HG03097 (cell line): ENCODE measurements around the gene HMG20A.

Experiments
- ATAC-seq: cut with Tn5 transposase; IDR thresholded peaks from one replicate; pipeline ENCODE4 v1.9.1; 2021; ENCODE audit not compliant: unreplicated experiment, low FRiP score

The HMG20A gene

DNA sequence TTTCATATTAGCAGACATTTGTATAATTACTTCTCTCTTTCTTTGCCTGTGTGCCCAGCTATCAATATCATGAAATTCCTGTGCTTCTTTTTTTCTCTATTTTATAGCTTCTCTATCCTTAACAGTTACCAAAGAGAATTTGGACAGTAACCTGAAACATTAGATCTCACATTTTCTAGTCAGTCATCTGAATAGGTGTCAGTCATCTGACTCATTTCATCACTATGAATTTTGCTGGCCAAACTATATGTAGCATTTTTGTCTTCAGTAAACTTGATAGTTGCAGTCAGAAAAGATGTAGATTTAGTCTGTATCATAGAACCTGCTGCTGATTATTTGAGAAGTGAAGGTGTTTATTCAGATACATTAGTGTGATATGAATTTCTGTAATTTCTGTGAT lies 52.6 kb downstream of the HMG20A start:
- no peak for ATAC-seq

DNA sequence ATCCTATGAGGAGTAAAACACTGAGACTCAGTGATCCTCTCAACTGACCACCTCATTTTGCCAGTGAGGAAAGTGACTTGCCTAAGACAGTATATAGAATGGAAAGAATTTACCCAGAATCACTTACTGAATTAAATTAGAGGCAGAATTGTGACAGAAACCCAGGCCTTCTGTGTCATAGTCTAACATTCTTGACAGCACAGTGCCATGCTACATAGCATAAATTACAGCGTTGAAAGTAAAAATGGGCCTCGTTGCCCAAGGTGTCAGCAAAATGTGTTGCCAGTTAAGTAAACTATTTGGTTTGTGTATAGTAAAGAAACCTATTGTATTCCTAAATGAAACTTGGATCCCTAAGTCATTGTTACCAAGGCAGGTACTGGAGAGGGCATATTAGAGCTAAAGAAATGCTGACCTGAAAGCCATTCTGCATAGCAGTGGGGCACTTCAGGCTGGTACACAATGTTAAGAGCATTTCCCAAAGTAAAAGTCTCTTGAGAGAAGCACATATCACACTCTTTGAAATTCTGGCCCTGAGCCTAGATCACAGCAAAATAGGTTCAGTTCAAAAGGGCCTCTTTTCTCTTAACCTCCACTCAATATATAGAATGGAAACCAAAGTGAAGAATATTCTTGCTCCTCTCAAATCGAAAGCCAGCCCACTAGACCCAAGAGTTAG lies 53.8 kb downstream of the HMG20A start:
- no peak for ATAC-seq

DNA sequence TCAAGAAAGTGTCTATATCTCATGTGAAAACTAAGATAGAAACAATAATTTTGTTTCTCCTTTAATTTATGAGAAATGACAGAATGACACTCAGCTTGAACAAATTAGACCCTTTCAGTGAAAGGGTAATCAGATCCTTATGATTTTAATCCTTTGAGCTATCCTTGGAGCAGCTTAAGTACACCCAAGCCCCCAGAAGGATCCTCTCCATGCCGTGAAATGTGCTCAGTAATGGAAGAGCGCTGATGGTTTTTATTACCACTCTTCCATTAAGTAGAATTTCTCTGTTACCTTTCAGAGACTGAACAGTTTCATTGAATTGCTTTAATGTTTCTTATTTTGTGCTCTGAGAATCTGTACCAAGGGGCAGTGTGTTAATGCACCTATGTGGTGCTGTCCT lies 54.3 kb downstream of the HMG20A start:
- ATAC-seq, result no peak

GRCh38 chr15:77475898-77476297 lies 55.2 kb downstream of the HMG20A start:
- no peak for ATAC-seq

- no peak for ATAC-seq
These were observed 56.3 kb downstream of the HMG20A start for GRCh38 chr15:77476995-77477394.

DNA sequence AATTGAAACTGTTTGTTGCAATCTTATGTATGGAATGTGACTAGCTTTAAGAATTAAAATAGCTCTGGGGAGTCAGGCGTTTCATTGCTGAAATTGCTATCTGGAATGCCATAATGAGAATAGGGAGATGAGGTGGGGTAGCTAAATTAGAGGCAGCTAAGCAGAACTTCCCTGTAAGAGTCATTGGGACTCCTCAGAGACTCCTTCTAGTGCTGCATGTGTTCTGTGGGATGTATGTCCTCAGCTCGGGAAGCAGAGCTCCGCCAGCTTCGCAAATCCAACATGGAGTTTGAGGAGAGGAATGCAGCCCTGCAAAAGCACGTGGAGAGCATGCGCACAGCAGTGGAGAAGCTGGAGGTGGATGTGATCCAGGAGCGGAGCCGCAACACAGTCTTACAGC lies 57.4 kb downstream of the HMG20A start:
- no peak for ATAC-seq

- ATAC-seq, result no peak
These were observed 58.3 kb downstream of the HMG20A start for GRCh38 chr15:77479015-77479414.

- ATAC-seq, result no peak
These were observed 60.4 kb downstream of the HMG20A start for GRCh38 chr15:77480859-77481633.

DNA sequence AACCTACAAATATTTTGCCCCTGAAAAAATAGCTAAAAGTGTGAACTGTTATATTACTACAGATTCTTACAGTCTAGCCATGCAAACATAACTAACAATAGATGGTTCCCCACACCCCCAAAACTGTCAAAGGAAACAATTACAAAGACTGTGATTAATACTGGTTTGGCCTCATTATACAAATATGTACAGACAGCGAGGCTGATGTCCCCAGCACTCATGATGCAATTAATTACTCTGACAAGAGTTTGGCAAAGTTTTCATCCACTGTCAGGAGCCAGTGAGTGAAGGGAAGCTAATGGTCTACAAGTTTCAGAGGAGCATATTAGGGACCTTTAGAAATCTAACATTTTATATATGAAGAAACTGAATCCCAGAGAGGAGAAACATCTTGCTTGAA lies 61.0 kb downstream of the HMG20A start:
- ATAC-seq, result no peak

DNA sequence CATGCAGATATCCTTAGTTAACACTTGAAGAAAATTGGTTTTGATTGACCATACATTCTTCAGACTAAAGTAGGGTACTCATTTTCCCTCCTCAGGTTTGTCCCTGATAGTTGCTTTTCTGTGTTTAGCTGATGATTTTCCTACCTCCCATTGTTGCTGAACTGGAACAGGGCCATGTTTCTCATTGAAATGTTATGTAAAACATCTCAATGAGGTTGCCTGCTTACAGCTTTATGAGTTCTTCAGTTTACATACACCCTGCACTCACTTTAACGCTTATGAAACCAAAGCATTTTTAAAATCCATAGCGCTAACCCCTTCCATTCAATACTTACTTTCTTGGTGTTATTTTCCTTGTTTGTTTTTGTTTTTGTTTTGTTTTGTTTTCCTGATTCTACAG lies 61.9 kb downstream of the HMG20A start:
- no peak for ATAC-seq

DNA sequence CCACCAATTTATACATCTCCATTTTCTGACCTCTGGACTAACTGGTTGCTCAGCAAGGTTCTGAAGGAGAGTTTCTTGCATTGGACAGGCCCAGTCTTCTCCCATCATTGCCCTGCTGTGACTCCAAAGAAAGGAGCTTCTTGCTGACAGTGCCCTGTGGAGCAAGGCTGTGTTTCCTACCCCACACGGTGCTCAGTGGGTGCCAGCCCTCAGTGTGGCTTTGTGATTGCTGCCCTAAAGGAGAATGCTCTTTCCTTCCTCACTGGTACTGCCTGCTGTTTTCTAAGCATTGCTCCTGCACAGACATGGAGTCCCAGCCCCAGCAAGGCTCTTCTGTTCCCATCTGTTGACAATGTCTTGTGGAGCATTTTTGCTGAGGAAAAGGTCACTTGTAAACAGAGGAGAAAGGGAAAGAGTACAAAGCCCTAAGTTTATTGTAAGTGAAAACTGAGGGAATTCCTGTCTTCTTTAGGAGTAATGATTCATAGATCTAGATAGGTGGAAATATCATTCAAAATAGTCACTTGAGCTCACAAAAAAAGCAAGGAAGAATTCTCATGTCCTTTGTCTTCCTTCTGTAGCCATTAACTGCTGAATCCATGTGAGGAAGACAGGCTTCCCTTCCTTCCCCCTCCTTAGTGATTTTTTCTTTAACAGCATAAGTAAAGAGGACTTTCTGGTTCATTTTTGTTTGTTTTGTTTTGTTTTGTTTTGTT lies 62.9 kb downstream of the HMG20A start:
- no peak for ATAC-seq

GRCh38 chr15:77484994-77485393 lies 64.3 kb downstream of the HMG20A start:
- ATAC-seq, result no peak

DNA sequence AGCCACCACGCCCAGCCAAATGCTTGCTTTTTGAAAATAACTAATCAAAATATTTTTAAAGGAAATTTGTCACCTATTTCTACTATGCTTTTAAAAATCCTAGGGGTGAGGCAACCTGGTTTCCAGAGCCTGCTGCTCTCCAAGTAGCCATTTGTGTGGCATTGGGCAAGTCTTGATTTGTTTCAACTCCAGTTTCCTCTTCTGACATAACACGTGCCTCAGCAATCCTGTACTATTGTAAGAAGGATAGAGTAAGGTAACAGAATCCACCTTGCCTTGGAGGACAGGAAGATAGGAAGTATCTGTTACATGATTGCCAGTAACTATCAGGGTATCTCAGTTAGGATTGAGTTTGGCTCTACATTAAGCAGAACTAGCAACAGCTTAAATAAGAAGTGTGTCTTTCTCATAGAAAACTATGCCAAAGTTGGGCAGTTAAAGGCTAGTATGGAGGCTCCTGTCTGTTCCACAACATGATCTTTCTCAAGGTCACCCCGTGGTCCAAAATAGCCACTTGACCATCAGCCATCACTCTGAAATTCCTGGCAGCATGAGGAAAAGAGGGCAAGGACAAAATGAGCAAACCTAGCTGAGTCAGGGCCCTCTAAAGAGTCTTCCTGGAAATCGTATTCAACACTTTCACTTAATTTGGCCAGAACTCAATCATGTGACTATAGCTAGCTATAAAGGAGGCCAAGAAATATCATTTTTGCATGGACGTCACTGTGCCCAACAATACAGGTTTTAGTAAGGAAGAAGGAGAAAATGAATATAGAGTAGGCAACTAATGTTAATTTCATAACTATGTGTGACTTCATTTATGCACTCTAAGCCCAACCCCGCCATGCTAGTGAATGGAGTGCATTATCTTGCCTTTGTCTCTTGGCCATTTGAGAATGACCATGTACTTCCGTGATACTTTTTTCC lies 66.1 kb downstream of the HMG20A start:
- ATAC-seq, result no peak

- ATAC-seq, result no peak
These were observed 66.8 kb downstream of the HMG20A start for GRCh38 chr15:77487469-77487842.

DNA sequence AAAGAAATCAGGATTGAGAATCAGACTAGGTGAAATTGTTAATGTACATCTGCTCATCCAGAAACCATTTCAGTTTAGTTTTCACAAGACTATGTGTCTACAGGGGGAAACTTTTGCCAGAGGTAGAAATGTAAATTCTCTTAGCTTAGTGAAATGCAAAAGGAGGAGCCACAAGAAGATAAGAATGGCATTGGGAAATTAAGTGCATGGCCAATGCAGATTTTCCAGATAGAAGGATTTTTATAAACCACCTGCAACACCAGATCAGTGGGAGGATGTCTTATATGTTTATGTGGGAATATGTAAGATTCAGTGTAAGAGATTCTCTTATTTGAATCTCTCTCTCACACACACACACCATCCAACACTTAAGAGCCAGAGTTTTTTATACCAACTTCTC lies 67.2 kb downstream of the HMG20A start:
- no peak for ATAC-seq

DNA sequence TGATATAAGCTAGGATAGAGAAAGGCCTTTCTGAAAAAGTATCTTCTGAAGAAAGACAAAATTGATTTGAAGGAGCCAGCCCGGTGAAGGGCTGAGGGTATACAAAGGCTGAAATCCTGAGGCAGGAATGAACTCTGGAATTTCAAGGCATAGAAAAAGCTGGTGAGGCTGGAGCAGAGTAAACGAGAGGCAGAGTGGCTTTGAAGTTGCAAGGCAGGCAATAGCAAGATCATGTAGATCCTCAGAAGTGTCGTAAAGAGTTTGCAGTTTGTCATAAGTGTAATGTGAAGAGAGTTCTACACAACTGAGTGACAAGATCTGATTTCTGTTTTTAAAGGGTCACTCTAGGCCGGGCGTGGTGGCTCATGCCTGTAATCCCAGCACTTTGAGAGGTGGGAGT lies 69.0 kb downstream of the HMG20A start:
- ATAC-seq, result no peak

GRCh38 chr15:77493324-77493907 lies 72.7 kb downstream of the HMG20A start:
- ATAC-seq, result no peak

- ATAC-seq, result no peak
These were observed 73.6 kb downstream of the HMG20A start for GRCh38 chr15:77494073-77494867.

GRCh38 chr15:77494964-77495363 lies 74.3 kb downstream of the HMG20A start:
- ATAC-seq, result no peak
